Kidney tubule cell (primary cell): Measurements from ENCODE around the gene FABP1.
A peak's percentile ranks its signal among the peaks of the same experiment; 100 is the strongest.

ENCODE experiments used
- DNase-seq: peaks from one replicate; pipeline ENCODE4 v3.0.0-alpha.2; 2018; ENCODE audit warnings: low spot score

FABP1 gene

GRCh38 chr2:88127888-88128653, at the start of gene FABP1:
Gene FABP1, minus strand, starts transcription at chr2:88128062. Its CDS starts 45 bp downstream, at chr2:88128017.
- DNase-seq = no peak

GRCh38 chr2:88177556-88177955, 49.7 kb upstream of the FABP1 start:
- peak; percentile 82 for DNase-seq

DNA sequence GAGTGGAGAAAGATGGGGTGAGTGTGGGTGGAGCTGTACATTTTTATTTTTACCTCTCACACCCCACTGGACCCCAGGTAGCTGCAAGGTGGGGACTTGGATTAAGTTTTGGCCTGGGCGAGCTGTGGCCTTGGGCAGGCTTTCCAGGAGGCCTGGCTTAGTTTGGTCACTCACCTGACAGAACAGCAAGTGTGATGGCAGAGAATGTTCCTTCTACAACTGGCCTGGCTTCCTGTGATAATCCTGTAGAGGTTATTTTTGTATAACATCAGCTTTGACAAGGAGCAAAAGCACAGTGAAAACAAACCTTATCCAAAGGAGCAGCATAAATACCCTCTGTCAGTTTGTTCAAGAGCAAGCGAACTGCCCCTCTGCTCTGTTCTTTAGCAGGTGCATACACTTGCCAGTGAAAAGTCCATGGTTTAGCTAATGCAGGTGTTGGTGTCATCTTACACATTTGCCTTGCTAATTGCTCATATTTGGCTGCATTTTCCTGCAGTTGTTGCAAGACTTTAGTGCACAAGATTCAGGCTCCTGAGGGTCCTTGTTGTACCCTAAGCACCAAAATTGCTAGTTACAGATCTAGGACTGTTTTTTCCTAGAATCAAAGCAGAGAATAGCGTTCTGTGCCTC, 48.6 kb upstream of the FABP1 start:
- DNase-seq = no peak

DNA sequence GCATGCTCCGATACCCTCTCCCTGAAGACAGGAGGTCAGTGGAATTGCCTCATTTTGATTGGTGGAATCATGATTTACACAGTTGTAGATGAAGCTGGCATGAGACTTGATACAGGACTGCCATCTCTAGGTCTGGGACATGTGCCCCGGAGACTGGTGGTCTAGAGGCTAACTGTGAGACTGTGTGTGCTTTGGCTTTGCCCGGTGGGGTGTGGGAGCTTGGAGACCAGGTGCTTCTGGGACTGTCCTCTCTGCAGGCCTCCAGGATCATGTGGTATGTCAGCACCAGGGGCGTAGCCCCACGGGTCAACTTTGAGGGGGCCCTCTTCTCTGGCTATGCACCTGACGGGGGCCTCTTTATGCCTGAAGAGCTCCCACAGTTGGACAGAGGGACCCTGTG, 45.0 kb upstream of the FABP1 start:
- DNase-seq = no peak

DNA sequence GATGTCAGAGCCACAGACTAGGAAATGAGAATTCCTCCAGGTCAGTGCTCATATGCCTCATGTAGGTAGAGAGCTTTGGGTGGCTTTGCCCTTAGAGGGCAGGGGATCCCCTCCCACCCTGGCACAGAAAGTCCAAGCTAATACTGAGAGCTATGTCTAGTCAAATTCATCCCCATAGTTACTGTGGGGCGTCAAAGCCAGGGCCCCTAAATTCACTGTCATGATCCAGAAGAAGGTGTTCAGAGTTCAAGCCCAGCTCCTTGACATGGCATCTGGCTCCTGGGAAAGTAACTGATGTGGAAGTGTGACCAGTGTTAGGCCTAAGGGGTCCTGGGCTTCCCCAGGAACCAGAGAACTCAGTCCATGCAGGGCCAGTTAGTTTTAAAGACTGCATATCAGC, 44.1 kb upstream of the FABP1 start:
- no peak for DNase-seq

DNA sequence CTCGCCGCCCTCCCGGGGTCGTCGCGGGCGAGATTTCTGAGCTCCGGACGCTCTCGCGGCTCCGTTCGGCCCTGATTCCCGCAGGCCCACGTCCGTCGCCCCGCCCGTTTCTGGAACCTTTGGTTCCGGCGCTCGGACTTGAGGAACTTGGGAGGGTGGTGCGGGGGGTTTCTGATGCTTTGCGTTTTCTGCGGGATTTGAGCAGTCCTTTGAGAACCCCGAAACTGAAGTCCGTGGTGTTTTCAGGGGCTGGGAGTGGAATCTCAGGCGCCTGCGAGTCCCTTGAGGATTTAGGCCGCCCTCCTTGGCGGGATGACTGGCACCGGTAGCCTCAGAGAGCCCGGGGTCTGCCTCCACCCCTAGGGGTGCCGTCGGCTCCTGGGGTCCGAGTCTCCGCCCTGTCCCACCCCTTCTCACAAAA, 42.6 kb upstream of the FABP1 start:
- DNase-seq = no peak

GRCh38 chr2:88168386-88168785, 40.5 kb upstream of the FABP1 start:
- no peak for DNase-seq

DNA sequence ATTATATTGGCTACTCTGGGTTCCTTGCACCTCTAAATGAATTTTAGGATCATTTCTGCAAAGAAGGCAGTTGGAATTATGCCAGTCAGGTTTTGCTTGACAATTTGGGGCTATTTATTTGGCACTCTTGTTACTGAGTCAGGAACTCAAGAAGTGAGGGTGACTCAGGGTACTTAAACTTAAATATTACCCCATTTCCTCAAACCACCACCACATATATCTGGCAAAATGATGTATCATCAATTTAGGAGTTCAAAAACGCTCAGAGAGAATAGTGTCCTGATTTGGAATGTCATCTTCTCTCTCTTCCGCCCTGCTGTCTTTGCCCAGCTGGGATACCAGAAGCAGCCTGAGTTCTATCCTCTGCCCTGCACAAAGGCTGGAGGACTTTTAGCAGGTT, 39.9 kb upstream of the FABP1 start:
- DNase-seq = no peak

DNA sequence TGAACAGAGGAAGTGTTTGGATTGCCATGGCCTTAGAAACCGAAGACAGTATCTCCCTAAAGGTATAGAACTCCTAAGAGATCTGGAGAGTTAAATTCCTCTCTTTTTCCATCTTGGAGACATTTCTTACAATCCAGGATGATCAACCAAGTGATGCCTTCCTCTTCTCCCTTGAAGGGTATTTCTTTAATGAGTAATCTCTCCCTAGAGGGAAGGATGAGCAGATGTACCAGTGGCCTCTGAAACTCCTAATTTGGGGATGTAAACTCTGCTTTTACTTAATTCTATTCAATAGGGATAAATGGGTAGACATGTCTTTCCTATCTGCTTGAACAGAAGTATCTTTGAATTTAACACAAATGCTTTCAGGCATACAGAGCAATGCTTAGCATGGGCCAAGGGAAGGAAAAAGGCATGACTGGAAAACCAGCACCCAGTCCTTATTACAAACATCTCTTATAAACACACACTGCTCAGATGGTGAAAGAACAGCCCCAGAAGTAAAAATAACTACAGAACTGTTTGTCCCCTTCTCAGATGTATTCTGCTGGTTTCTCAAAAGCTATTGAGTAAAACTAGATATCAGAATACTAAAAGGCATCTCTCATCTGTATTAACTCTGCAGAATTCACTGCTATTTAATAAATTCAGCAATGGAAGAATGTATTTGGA, 37.6 kb upstream of the FABP1 start:
- no peak for DNase-seq

GRCh38 chr2:88161446-88162244, 33.8 kb upstream of the FABP1 start:
- no peak for DNase-seq

DNA sequence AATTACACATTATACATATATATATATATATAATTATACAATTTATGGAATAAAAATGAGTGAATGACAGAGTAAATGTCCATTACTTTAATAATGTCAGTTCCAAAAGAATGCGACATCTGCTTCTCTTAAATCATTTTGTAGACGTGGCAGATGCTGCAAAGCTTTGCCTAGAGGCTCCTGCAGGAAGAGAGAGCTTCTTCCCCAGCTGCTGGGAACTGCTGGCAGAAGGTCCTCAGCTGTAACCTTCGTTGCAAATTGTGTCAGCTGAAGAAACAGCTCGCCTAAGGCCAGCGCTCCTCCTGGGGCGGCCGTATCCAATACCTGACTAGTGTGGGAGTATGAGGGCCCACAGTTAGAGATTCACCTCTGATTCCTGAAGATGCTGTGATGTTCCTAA, 32.7 kb upstream of the FABP1 start:
- no peak for DNase-seq

DNA sequence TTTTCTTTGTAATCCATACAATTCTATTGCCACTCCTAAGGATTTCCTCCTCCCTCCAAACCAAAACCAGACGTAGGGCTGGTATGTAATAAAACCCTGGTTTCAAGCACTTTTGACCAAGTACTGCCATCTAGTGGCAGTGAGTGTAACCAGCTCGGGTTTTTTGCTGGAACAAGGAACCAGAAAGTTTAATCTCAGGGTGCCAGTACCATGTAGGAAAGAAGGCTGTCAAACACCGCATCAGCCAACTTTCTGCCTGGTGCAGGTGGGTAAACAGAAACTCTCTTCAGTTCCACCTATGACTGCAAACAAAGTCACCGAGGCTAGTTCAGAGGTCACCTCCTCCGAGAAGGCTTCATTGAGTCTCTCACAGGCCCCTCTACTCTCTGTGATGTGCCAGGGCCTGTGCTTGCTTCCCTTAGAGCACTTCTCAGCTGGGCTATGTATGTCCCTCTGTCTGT, 32.1 kb upstream of the FABP1 start:
- peak; percentile 71 for DNase-seq

DNA sequence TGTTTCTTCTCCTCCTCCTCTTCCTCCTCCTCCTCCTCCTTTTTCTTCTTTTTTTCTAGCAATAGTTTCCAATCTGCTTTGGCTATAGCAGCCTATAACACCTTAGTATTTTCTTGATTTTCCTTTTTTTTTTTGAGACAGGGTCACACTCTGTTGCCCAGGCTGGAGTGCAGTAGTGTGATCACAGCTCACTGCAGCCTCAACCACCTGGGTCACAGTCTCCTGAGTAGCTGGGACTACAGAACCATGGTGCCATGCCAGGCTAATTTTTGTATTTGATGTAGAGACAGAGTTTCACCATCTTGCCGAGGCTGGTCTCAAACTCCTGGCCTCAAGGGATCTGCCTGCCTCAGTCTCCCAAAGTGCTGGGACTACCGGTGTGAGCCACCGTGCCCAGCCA, 31.6 kb upstream of the FABP1 start:
- DNase-seq = no peak

DNA sequence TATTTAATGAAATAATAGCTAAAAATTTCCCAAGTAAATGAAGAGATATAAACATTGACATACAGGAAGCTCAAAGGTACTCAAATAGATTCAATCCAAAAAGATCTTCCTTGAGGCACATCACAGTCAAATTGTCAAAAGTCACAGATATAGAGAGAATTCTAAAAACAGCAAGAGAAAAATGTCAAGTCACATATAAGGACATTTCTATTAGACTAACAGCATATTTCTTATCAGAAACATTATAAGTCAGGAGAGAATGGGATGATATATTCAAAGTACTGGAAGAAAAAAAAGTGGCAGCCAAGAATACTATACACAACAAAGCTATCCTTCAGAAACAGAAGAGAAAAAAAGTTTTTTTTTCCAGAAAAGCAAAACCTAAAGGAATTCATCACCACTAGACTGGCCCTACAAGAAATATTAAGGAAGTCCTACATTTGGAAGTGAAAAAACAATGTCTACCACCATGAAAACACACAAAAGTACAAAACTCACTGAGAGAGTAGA, 21.1 kb upstream of the FABP1 start:
- no peak for DNase-seq

- DNase-seq = no peak
Measured at GRCh38 chr2:88147145-88147544, 19.3 kb upstream of the FABP1 start.

- DNase-seq = no peak
Measured at GRCh38 chr2:88146590-88146989, 18.7 kb upstream of the FABP1 start.

DNA sequence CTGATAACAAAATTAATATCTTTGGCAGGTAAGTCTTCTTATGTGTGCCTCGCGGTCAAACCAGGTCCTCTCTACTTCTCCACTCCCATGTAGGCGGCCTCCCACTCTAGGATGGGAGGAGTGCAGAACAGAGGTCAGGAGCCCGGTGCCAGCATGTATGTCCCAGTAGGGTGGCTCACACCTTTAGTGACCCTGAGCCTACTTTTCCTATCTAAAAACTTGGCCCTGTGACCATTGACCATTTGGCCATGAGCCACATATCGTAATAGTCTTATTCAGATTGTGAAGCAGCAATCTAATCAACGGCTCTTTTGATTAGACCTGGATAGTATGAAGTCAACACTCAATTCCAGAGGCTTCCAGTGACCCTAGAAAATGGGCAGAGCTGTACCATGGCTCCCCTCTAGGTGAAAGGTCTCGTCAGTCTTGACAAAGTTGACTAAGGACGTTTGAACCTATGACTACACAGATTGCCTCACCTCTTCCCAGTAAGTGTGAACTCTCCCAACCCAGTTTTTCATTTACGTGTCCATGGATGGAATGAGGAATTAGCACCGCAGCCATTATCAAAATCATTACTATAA, 17.1 kb upstream of the FABP1 start:
- DNase-seq = no peak

DNA sequence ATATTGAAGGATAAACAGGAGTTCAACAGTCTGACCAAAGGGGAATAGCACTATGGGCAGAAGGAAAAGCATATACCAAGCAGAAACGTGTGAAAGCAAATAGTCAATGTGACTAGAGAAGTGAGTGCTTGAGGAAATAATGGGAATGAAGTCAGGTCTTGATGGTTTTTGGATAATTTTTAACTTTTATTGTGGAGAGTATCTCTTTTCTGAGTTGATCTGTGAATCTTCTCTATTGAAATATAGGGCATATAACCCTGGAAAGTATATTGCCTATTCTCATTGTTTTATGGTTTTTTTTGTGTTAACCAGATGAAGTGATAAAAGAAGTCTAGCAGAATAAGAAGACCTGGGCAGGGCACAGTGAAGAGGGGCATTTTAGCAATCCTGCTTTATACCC, 16.4 kb upstream of the FABP1 start:
- no peak for DNase-seq

DNA sequence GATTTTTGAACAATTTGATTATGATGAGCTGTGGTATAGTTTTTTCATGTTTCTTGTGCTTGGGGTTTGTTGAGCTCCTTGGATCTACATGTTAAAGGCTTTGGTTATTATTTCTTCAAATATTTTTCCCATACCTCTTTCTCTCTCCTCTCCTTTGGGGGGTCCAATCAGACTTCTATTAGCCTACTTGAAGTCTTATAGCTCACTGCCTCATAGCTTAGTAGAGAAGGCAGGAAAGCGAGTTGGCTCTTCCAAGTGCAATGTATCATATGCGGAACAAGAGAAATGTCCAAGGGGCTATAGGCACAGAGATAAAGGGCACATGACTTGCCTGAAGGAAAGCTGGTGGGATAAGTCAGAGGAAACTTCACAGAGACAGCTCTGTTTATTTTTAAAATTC, 14.1 kb upstream of the FABP1 start:
- DNase-seq = no peak

DNA sequence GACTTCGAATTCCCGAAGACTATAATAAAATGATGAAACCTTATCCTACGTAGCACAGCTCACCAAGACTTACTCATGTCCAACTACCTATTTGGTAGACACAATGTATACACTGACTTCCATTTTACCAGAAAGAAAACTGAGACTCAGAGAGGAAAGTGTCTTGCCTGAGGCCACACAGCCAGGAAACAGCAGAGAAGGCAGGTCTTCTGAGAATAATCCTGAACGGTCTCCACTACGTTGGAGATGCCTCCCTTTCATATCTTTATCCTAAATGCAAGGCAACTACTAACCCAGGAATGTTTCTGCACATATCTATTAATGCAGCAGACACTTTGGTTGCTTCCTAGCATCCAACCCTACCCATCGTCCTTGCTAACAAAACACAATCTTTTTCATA, 11.9 kb upstream of the FABP1 start:
- DNase-seq = no peak

DNA sequence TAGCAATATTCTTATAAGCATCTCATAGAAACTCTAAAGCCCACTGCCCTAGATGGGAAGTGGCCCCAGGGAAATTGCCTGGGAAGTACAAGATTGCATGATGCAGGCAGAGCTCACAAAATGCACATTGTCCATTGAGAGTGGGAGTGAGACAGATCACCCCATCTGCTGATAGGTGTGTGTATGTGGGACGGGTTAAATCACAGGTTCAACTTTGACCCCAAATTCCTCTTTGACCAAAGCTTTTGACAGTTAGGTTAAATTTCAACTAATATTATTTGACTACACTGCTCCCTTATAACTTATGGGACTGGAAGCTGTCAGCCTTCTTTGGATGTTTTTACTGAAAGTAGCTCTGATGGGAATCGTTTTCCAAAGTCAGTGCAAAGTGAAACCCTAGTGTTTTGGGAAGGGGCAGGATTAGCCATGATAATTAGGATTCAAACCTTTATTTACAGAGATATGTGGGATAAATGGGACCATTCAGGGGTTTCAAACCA, 11.4 kb upstream of the FABP1 start:
- no peak for DNase-seq

GRCh38 chr2:88137833-88138232, 10.0 kb upstream of the FABP1 start:
- DNase-seq = no peak
